OCI-M1 (cell line): Measurements from ENCODE around the gene AKR7A2.
"Not testable (repeated sequence)": the region's sequence is repeated elsewhere in the genome, so short reads cannot be mapped to it uniquely, and the experiment has no call there.

Source experiments
- DNase-seq: peaks from one replicate; lab custom pipeline; 2025; lab: John Stamatoyannopoulos, UW

Gene AKR7A2

GRCh38 chr1:19306941-19307340, 5.0 kb downstream of the AKR7A2 start:
- no peak for DNase-seq

- no peak for DNase-seq
Observed at GRCh38 chr1:19305880-19306279, 6.1 kb downstream of the AKR7A2 start.

GRCh38 chr1:19304081-19304480, 7.9 kb downstream of the AKR7A2 start:
- DNase-seq, result not testable (repeated sequence)

- no peak for DNase-seq
Observed at GRCh38 chr1:19300211-19300610, 11.7 kb downstream of the AKR7A2 start.

GRCh38 chr1:19294638-19295037, 17.3 kb downstream of the AKR7A2 start:
- DNase-seq, result no peak

GRCh38 chr1:19289244-19289643, 22.7 kb downstream of the AKR7A2 start:
- no peak for DNase-seq

- DNase-seq, result not testable (repeated sequence)
Observed at GRCh38 chr1:19288324-19289241, 23.4 kb downstream of the AKR7A2 start, which contains the start of gene AKR7A3. TSS of gene AKR7A3 (minus strand) at chr1:19288770. CDS start at chr1:19288709, 61 bp downstream.

- no peak for DNase-seq
Observed at GRCh38 chr1:19287436-19288185, 24.3 kb downstream of the AKR7A2 start.

- not testable (repeated sequence) for DNase-seq
Observed at GRCh38 chr1:19285807-19286206, 26.1 kb downstream of the AKR7A2 start.

- not testable (repeated sequence) for DNase-seq
Observed at GRCh38 chr1:19285366-19285765, 26.6 kb downstream of the AKR7A2 start.

- no peak for DNase-seq
Observed at GRCh38 chr1:19284881-19285280, 27.1 kb downstream of the AKR7A2 start.

GRCh38 chr1:19283891-19284290, 28.1 kb downstream of the AKR7A2 start:
- DNase-seq, result no peak

GRCh38 chr1:19274636-19275035, 37.3 kb downstream of the AKR7A2 start:
- DNase-seq, result no peak

GRCh38 chr1:19273844-19274531, 38.0 kb downstream of the AKR7A2 start:
- not testable (repeated sequence) for DNase-seq

- DNase-seq, result no peak
Observed at GRCh38 chr1:19273106-19273843, 38.7 kb downstream of the AKR7A2 start.

- DNase-seq, result no peak
Observed at GRCh38 chr1:19272064-19272463, 39.9 kb downstream of the AKR7A2 start.

- not testable (repeated sequence) for DNase-seq
Observed at GRCh38 chr1:19270343-19270730, 41.6 kb downstream of the AKR7A2 start.

- DNase-seq, result not testable (repeated sequence)
Observed at GRCh38 chr1:19269427-19270342, 42.3 kb downstream of the AKR7A2 start.

GRCh38 chr1:19268445-19268844, 43.5 kb downstream of the AKR7A2 start:
- DNase-seq, result no peak

GRCh38 chr1:19262744-19263143, 49.2 kb downstream of the AKR7A2 start:
- DNase-seq, result no peak
